DMS153 (cell line): ENCODE results near the gene PTF1A.
"Not testable (repeated sequence)": the region's sequence is repeated elsewhere in the genome, so short reads cannot be mapped to it uniquely, and the experiment has no call there.

Experiments
- DNase-seq: peaks from one replicate; lab custom pipeline; 2025; lab: John Stamatoyannopoulos, UW

Gene PTF1A

DNA sequence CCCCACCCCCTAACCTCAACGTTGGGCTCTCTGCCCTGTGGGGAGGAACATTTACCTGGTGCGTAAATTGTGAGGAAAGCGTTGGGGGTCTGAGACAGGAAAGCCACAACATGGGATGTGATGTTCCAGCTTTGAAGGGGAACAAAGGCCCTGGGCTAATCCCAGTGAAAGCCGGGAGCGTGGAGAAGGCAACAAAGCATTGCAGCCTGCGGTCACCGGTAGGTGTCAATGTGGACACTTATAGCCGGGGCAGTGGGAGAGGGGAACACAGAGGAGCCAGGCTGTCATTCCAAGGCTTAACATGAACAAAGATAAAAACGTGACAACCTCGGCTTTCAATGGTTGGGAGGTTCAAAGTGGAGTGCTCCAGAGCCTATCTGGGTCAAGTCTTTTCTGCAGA lies 12.7 kb downstream of the PTF1A start:
- no peak for DNase-seq

DNA sequence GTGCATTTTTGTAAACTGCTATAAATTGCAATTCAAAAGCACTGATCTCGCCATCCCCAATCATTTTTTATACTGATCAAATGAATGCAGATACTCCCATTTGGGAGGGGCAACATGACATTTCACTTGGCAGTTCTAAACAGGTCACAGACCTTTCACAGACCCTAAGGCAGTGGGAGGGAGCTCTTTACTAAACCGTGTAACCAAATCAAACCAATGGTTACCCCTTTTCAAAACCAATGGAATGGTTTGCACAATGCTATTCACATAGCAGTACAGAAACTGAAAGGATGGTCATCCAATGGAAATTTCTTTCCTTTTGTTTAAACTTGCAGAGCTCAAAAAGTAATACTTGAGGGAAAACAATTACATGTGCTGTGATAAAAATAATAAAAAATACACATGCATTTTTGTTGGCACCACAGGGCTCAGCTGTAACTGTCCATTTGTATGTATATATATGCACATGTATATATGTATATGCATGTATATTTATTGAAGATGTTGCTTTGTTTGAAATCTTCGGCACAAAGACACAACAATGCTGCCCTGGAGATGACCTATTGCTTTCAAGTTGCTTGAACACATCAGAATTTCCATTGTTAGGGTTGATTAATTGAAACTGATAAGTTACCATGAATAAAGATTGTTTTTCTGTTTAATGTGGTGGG lies 14.0 kb downstream of the PTF1A start:
- no peak for DNase-seq

DNA sequence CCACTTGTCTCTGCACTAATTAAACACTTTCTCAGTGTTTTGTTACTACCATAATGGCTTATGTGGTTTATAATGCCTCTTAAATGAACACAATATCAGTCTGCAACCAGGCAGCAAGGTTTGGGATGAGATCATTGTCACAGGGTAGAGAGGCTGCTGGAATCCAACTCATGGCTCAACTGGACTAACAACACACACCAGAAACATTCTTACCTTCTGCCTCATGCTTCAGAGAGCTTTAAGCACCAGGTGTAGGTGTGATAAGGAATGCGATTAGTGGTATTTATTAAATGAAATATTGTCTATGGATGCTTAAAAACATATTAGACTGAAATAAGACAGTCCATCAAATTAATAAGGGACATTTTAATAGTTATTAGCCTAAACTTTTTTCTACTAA lies 25.4 kb downstream of the PTF1A start:
- no peak for DNase-seq

DNA sequence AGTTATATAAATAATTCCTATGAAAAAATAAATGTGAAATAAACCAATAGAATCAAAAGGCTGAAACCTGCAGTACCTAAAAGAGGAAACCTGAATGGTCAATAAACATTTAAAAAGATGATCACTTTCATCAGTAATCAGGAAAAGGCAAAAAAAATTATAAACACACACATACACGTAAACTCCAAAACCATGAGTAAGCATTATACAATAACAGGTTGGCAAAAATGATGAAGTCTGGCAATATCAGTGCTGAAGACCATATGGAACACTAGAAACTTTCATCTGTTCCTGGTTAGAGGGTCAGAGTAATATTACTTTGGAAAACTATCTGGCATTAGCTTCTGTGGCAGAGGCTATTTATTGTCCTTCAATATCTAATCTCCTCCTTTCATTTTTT lies 38.5 kb downstream of the PTF1A start:
- DNase-seq, result no peak

DNA sequence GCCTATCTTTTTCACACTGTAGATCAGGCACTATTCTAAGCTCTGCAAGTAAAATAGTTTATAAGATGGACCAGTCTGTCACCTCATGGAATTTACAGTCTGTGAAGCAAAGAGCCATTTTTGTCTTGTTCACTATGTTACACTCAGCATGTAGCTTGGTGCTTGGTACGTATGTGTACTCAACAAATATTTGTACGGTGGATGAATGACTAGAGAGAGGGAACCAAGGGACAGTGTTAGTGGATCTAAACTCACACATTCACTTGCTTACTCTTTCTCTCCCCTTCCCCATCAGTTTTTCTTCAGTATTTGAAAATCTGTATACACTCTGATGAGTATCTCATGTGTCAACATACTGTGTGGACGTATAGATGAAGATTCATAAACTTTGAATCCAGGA lies 45.9 kb downstream of the PTF1A start:
- no peak for DNase-seq

DNA sequence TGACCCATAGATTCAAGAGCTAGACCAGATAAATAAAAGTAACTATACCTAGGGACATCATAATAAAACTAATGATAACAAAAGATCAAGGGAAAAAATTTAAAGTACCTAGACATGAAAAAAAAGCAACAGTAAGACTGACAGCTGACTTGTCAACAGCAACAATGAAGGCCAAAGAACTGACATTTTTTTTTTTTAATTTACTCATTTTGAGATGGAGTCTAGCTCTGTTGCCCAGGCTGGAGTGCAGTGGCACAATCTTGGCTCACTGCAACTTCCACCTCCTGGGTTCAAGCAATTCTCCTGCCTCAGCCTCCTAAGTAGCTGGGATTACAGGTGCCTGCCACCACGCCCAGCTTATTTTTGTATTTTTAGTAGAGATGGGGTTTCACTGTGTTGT lies 49.7 kb downstream of the PTF1A start:
- not testable (repeated sequence) for DNase-seq
